GM12865 (cell line): Measurements from ENCODE around the gene LHFPL3.

Experiments
- DNase-seq: peaks from one replicate; pipeline ENCODE4 v3.0.0; 2010; ENCODE audit warnings: low read depth
- H3K4me3 ChIP-seq: 2 replicates; pipeline ENCODE4 v1.5.1; 2011; ENCODE audit warnings: mild to moderate bottlenecking, low read depth, low read length, control low read depth
- TF ChIP-seq, protein P1 (sequence below): IDR thresholded peaks from 2 replicates; pipeline ENCODE4 v1.5.1; 2011; ENCODE audit warnings: low read length, control low read depth, low read depth, inconsistent platforms; ENCODE audit not compliant: insufficient read depth; ENCODE audit errors: missing control alignments

LHFPL3 gene

DNA sequence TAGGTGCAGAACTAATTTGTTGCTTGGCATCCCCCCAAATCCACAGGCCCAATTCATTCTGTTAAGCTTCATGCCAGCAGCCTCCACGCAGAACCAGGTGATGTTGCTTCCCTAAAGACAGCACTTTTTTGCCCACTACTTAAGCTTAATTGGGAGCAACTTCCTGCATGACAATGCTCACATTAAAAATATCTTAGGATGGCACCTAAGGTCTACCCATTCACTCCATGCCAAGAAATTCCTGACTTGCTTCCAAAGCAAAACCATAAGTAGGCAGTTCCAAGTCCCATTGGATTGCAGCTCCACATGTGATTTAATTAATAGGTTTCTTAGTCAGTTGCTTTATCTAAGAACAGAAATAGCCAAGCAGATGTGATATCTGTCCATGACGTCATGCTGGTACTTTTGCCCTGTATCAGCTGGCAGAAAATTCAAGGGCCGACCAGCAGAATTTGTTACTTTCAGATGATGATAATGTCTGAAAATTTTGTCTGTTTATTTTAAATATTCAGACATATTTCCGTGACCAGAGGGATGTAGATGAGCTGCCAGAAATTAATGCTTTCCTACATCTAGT is 325.5 kb downstream of the LHFPL3 start:
- H3K4me3 ChIP-seq: no peak overlapping the region
- DNase-seq: no peak
- TF ChIP-seq, protein P1, sequence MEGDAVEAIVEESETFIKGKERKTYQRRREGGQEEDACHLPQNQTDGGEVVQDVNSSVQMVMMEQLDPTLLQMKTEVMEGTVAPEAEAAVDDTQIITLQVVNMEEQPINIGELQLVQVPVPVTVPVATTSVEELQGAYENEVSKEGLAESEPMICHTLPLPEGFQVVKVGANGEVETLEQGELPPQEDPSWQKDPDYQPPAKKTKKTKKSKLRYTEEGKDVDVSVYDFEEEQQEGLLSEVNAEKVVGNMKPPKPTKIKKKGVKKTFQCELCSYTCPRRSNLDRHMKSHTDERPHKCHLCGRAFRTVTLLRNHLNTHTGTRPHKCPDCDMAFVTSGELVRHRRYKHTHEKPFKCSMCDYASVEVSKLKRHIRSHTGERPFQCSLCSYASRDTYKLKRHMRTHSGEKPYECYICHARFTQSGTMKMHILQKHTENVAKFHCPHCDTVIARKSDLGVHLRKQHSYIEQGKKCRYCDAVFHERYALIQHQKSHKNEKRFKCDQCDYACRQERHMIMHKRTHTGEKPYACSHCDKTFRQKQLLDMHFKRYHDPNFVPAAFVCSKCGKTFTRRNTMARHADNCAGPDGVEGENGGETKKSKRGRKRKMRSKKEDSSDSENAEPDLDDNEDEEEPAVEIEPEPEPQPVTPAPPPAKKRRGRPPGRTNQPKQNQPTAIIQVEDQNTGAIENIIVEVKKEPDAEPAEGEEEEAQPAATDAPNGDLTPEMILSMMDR: no peak

DNA sequence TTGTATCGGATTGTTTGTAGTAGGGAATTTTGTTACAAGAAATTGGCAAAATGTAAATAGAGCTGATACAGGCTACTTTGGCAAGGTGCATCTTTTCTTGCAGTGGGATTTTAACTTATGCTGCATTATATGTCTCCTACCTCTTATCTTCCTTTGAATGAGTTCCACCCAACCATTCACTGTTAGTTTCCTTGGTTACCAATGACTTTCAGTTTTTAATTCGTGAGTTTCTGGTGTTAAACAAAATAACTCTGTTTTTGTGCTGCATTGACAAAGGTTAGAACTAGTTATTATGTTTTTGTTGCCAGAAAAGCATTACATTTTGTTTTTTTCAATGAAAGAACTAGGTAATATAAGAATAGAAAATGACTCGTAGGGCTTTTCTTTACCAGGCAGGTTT is 327.2 kb downstream of the LHFPL3 start:
- no peak for DNase-seq
- TF ChIP-seq, protein P1: no peak
- no peak overlapping the region for H3K4me3 ChIP-seq

DNA sequence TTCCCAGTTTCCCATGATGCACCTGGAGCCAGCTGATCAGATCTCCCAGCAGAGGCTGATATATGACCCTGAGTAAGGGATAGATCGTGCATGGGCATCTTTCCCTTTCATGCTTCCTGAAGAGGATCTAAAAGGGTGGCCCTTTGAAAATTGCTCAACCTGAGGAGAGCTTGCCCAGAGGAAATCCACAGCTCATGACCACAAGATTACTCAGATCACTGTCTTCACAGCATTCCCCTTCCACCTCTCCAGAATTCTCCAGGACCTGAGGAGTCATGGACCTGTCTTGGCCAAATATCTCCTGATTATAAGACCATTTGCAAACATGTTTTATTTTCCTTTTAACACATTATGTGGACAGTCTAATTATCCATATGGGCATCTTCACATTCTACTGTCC is 328.1 kb downstream of the LHFPL3 start:
- TF ChIP-seq, protein P1: no peak
- no peak for DNase-seq
- H3K4me3 ChIP-seq: no peak overlapping the region

DNA sequence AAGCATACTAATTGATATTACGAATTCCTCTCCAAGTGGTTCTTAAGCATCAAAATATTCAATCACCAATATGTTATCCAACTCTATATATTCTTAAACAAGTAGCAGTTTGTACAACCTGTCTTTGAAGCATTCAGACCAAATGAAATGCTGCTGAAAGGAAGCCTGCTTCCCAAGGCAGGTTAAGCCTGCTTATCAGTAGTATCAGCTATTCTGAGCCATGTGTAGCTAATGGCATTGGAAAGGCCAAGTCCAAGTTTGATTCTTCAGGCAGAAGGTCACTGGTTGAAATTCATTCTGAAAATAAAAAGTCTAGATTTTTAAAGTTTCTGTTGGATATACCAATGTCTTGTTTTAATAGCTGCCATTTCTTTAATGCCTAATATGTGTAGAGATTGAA is 328.7 kb downstream of the LHFPL3 start:
- no peak for DNase-seq
- no peak overlapping the region for H3K4me3 ChIP-seq
- TF ChIP-seq, protein P1: no peak

DNA sequence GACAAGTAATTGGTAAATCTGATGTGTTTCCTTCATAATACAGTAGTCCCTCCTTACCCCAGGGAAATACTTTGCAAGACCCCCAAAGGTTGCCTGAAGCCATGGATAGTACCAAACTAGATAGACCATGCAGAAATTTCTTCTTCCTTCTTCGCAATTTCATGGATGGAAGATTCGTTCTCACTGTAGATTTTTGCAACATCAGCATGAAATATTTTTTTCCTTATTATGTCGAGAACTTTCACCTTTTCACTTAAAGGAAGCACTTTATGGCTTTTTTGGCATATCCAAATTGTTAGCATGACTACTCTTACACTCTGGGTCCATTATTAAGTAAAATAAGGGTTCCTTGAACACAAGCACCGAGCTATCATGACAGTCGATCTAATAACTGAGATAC is 333.2 kb downstream of the LHFPL3 start:
- no peak overlapping the region for H3K4me3 ChIP-seq
- TF ChIP-seq, protein P1: no peak
- DNase-seq: no peak

DNA sequence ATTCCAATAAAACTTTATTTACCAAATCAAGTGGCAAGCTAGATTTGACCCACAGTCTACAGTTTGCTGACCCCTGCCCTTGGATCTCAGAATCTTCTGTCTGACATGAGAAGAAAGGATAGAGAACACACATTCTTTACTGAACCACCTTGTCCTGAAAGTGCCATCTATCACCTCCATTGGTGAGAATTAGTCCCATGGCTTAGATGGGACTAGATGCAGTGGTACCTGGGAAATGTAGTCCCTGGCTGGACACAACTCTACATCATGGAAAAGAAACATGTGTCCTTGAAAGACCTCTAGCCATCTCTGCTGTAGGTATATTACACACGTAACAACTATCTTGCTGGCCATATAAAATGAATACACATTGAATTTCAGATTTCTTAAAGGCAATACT is 336.2 kb downstream of the LHFPL3 start:
- DNase-seq: no peak
- H3K4me3 ChIP-seq: no peak overlapping the region
- TF ChIP-seq, protein P1: no peak

DNA sequence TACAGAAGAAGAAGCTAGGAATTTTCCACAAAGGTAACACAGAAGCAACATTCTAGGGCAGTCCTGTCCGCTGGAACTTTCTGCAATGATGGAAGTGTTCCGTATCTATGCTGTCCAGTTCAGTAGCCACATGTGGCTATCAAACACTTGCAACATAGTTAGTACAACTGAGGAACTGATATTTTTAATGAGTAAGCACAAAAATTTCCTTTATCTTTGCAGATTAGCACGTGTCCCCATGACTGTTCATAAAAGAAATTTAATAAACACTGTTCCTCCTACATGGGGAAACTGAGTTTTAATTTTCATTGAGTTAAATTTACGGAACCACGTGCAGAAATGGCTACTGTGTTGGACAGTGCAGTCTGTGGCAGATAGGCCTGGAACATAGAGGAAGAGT is 349.2 kb downstream of the LHFPL3 start:
- no peak overlapping the region for H3K4me3 ChIP-seq
- TF ChIP-seq, protein P1: no peak
- no peak for DNase-seq
